AG04450 (cell line): Measurements from ENCODE around the gene FDX2. TPM values are rescaled to one million over a fixed set of nuclear protein-coding genes. Genes with fewer than 3 reads are reported as not detected.

Experiments used
- CTCF ChIA-PET: fragments of 300-600, 350-600 bp; formaldehyde crosslinking; extraction: SDS; loops from one replicate; lab custom pipeline; 2022; ENCODE audit warnings: antibody characterized with exemption, inconsistent platforms; lab: Charles Lee
- POLR2A ChIA-PET: fragments of 350-600 bp; formaldehyde crosslinking; extraction: SDS; loops from one replicate; lab custom pipeline; 2021; ENCODE audit warnings: antibody characterized with exemption, inconsistent platforms; lab: Yijun Ruan, JAX
- DNase-seq: peaks from one replicate; pipeline ENCODE4 v3.0.0-alpha.2; 2011; ENCODE audit warnings: low read depth, low spot score
- H3K27ac ChIP-seq: one replicate; pipeline ENCODE4 v1.5.1; 2012; ENCODE audit warnings: low read depth, low read length, control low read depth
- H3K27me3 ChIP-seq: one replicate; pipeline ENCODE4 v1.6.0; 2012; ENCODE audit warnings: low read length; ENCODE audit not compliant: control insufficient read depth, insufficient read depth
- H3K4me3 ChIP-seq: 2 replicates; pipeline ENCODE4 v1.5.1; 2011; ENCODE audit warnings: mild to moderate bottlenecking, low read depth, low read length, control low read depth
- H3K9me3 ChIP-seq: 2 replicates; pipeline ENCODE4 v1.5.1; 2012; ENCODE audit warnings: low read length; ENCODE audit not compliant: control insufficient read depth, insufficient read depth
- CTCF ChIP-seq: IDR thresholded peaks from 2 replicates; pipeline ENCODE4 v1.5.1; 2011; ENCODE audit warnings: low read depth, low read length, control low read depth, inconsistent platforms
- polyA plus RNA-seq: library from polyadenylated mRNA; depleted of rRNA; stranded (reverse); fragments of >200 nt; gene quantifications from 2 replicates; pipeline ENCODE4 v1.2.3, GENCODE V29; 2011

Gene FDX2
- polyA plus RNA-seq, 1 experiment: 20.8 TPM

GRCh38 chr19:10270180-10270615, 45.6 kb downstream of the FDX2 start:
- Histone ChIP-seq H3K4me3 (peak overlapping the region; percentile 63), H3K27me3 (no peaks in the 10 kb centered on the region), H3K9me3 (no peaks in the 10 kb centered on the region; the same call in 1 of the 2 replicates), H3K27ac (peak overlapping the region; percentile 39)
- DNase-seq: no peak
- no peak for TF ChIP-seq CTCF
- POLR2A ChIA-PET: interaction anchor here (1.0 to 3.3 kb wide), 5 partner anchors 16 to 35 kb away, joined by 4 to 17 read pairs (median 11); partner anchors contain the start of genes ICAM4 and ICAM5
- CTCF ChIA-PET: interaction anchor here (1.0 to 5.9 kb wide), 6 partner anchors 10 to 131 kb away, joined by 4 to 85 read pairs (median 18); no protein-coding TSS in a partner anchor

GRCh38 chr19:10269333-10270179, 46.3 kb downstream of the FDX2 start:
- Histone ChIP-seq H3K27me3 (no peaks in the 10 kb centered on the region), H3K9me3 (no peaks in the 10 kb centered on the region; the same call in 1 of the 2 replicates), H3K27ac (no peak overlapping the region), H3K4me3 (no peak overlapping the region)
- ChIA-PET CTCF (interaction anchor here (0.5 to 5.9 kb wide), 21 partner anchors 10 to 337 kb away, joined by 3 to 85 read pairs (median 4); partner anchors contain the start of genes RAVER1 and TYK2), POLR2A (interaction anchor here (0.6 to 3.3 kb wide), 7 partner anchors 18 to 119 kb away, joined by 3 to 17 read pairs (median 6); partner anchors contain the start of genes ICAM5 and RAVER1)
- peak; percentile 95 for TF ChIP-seq CTCF
- DNase-seq: no peak

- no peaks in the 10 kb centered on the region; the same call in 1 of the 2 replicates for H3K9me3 ChIP-seq
- H3K4me3 ChIP-seq: no peak overlapping the region
- DNase-seq: no peak
- no peak for TF ChIP-seq CTCF
- ChIA-PET POLR2A (no interaction called here), CTCF (interaction anchor here (1.5 to 5.9 kb wide), 3 partner anchors 9 to 123 kb away, joined by 13 to 59 read pairs (median 24); no protein-coding TSS in a partner anchor)
- no peak overlapping the region for H3K27ac ChIP-seq
- no peaks in the 10 kb centered on the region for H3K27me3 ChIP-seq
These were observed 47.7 kb downstream of the FDX2 start for GRCh38 chr19:10268071-10268470.

- Histone ChIP-seq H3K27me3 (no peaks in the 10 kb centered on the region), H3K27ac (no peak overlapping the region), H3K9me3 (no peaks in the 10 kb centered on the region; the same call in 1 of the 2 replicates), H3K4me3 (no peak overlapping the region)
- ChIA-PET CTCF (interaction anchor here (0.5 to 5.9 kb wide), 7 partner anchors 13 to 125 kb away, joined by 3 to 59 read pairs (median 5); no protein-coding TSS in a partner anchor), POLR2A (interaction anchor here (0.7 kb wide), 1 partner anchor 40 kb away, joined by 3 read pairs; no protein-coding TSS in a partner anchor)
- DNase-seq: no peak
- TF ChIP-seq CTCF: no peak
These were observed 49.1 kb downstream of the FDX2 start for GRCh38 chr19:10266706-10267105.
